HG03558 (cell line): ENCODE results near the gene ZSCAN22.
"Not testable (repeated sequence)": the region's sequence is repeated elsewhere in the genome, so short reads cannot be mapped to it uniquely, and the experiment has no call there.

ENCODE experiments used
- ATAC-seq: cut with Tn5 transposase; IDR thresholded peaks from one replicate; pipeline ENCODE4 v1.9.1; 2021; ENCODE audit warnings: moderate number of reproducible peaks; ENCODE audit not compliant: unreplicated experiment; ENCODE audit errors: extremely low read depth

ZSCAN22 gene

DNA sequence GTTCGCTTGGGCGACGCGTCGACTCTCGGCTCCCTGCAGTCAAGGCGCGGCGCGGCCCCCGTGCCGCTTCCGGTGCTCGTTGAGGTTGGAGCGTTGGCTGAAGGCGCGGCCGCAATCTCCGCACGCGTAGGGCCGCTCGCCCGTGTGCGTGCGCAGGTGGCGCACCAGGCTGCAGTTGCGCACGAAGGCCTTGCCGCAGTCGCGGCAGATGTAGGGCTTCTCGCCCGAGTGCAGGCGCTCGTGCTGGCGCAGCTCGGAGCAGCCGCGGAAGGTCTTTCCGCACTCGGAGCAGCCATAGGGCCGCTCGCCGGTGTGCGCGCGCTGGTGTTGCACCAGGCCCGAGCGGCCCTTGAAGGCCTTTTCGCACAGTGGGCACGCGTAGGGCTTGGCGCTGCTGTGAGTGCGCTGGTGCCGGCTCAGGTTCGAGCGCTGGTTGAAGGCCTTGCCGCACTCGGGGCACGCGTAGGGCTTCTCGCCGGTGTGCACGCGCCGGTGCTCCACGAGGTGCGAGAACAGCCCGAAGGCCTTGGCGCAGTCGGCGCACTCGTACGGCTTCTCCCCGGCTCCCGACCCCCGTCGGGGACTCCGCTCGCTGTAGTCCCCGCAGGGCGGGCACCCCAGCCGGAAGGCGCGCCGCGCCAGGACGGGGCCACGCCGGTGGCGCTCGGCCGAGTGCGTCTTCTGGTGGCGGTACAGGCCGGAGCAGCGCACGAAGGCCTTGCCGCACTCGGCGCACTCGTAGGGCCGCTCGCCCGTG, 41.1 kb downstream of the ZSCAN22 start:
- no peak for ATAC-seq

GRCh38 chr19:58368561-58369360, 42.0 kb downstream of the ZSCAN22 start:
- no peak for ATAC-seq

GRCh38 chr19:58372311-58373133, 45.7 kb downstream of the ZSCAN22 start:
- ATAC-seq = no peak

DNA sequence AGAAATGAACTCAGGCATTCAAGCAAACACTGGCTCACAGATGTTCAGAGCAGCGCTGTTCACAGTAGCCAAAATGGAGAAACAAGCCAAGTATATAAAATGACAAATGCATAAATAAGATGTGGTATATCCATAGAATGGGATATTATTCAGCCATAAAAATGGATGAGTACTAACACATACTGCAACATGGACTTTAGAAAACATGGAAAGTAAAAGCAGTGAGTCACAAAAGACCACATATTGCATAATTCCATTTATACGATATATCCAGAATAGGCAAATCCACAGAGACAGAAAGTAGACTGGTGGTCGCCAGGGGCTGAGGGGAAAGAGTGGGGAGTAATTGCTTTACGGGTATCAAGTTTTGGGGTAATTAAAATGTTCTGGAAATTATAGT, 47.4 kb downstream of the ZSCAN22 start:
- no peak for ATAC-seq

DNA sequence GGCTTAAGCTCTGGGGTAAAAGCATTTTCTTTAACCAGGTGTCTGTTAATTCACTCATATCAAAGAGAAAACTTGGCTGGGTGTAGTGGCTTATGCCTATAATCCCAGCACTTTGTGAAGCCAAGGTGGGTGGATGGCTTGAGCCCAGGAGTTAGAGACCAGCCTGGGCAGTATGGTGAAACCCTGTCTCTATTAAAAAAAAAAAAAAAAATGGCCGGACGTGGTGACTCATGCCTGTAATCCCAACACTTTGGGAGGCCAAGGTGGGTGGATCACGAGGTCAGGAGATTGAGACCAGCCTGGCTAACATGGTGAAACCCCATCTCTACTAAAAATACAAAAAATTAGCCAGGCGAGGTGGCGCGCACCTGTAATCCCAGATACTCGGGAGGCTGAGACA, 49.9 kb downstream of the ZSCAN22 start:
- ATAC-seq = not testable (repeated sequence)

GRCh38 chr19:58379246-58379645, 52.5 kb downstream of the ZSCAN22 start:
- ATAC-seq = no peak

- ATAC-seq = no peak
Observed at GRCh38 chr19:58380037-58380661, 53.4 kb downstream of the ZSCAN22 start.

- ATAC-seq = peak; percentile 70
Observed at GRCh38 chr19:58380662-58381459, 54.1 kb downstream of the ZSCAN22 start, which contains the start of gene ZNF837. Gene ZNF837, minus strand, starts transcription at chr19:58381030. Its CDS starts 11,698 bp downstream, at chr19:58369332.

DNA sequence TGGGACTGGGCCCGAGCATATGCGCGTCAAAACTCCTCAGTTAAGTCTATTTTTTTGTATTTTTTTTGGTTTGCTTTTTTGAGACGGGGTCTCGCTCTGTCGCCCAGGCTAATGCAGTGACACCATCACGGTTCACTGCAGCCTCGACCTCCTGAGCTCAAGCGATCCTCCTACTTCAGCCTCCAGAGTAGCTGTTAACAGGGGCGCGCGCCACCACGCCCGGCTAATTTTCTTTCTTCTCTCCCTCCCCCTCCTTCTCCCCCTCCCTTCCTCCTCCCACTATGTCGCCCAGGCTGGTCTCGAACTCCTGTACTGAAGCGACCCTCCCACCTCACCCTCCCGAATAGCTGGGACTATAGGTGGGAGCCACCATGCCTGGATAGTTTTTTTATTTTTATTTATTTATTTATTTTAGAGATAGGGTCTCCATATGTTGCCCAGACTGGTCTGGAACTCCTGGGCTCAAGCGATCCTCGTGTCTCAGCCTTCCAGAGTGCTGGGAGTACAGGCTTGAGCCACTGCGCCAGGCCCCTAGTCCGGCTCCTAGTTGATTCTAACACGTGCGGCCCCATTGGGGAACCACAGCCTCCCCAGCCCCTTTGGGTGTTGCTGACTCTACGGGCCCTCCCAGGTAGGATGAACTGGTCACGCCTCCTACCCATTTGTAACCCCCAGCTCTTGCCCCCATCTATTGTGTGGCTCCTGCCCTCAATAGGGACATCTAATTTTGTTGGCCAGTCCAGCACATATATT, 54.8 kb downstream of the ZSCAN22 start:
- ATAC-seq = no peak

- no peak for ATAC-seq
Observed at GRCh38 chr19:58382997-58383603, 56.3 kb downstream of the ZSCAN22 start.

GRCh38 chr19:58385313-58385890, 58.6 kb downstream of the ZSCAN22 start:
- no peak for ATAC-seq

DNA sequence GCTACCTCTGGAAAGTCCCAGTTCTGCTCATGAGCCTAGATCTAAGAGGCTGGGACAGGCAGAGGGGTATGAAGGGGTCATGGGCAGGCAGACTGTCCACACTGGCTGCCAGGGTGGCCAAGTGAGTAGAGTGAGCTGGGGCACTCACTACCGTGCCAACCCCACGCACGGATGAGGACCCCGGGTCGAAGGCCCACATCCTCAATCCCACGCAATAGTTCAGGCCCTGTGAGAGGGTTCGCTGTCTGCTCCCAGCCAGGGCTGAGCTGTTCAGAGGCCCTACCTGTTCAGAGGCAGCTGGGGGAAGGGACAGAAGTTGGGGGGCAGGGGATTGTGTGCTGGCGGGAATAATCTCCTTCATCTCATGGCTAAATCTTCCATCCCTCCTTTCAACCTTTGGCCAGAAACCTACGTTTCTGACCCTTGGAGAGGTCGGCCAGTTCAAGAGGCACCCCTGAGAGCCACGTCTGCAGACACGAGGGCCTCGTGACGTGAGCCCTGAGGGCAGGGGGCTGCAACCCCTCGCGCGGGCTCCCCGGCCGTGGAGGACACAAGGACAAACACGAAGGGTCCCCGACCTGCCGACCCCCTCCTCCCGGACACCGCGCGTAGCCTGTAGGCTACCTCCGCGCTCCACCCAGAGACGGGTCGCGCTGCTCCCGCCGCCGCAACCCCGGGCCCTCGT, 59.2 kb downstream of the ZSCAN22 start:
- ATAC-seq = no peak

GRCh38 chr19:58386576-58387337, 60.0 kb downstream of the ZSCAN22 start, which contains the start of gene RPS5:
Gene RPS5, plus strand, starts transcription at chr19:58387269. Its CDS starts 869 bp downstream, at chr19:58388138.
- ATAC-seq = peak; percentile 64

DNA sequence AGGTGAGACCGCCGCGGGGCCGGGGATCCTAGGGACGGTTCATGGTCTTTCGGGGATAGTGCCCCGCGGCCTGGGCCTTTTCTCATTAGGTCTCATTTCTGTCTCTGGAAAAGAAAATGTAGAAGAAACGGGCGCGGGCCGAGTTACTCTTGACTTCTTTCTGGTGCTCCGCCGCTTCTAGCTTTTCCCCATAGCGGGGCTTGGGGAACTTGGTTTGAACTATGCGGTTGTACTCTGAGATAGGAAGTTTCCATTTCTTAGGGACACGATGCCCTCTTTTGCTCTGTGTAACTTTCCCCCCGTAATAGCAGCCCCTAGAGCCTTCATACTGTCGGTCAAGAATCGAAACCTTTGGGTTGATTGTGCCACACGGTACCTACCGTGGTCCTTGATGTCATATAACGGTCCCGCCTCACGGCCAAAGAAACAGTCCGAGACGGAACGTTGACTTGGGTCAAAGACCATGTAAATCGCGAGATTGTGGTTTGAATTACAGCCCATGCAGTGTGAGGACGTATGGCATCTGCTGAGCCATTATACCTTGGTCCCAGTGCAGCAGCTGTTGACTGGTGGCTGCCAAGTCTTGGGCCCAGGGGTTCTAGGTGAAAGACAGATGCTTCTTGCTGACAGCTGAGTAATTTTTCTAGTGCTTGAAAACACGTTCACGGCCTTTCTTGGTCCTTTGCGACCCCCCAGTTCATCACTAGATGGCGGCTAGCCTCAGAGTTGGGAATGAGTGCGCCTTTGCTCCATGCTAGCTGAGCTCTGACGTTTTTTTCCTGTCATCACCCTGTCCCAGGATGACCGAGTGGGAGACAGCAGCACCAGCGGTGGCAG, 60.8 kb downstream of the ZSCAN22 start:
- no peak for ATAC-seq

DNA sequence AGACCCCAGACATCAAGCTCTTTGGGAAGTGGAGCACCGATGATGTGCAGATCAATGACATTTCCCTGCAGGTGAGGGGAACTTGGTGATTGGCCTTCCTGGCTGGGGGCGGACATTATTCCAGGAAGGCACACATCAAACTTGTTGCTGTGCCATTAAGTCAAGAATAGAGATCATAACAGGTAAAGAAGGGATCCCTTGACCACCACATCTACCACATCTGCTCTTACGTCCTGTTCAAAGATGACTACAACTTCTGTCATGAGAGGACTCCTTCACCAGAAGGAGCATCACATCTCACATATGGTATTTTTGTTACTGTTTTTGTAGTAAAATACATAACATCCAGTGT, 61.4 kb downstream of the ZSCAN22 start:
- no peak for ATAC-seq
